Fibroblast of skin of left biceps (primary cell): ENCODE data around the gene CDH4.

Experiments
- DNase-seq, 2 experiments: peaks; one replicate each; pipeline ENCODE4 v3.0.0-alpha.2; 2013; ENCODE audit warnings: low read depth in 2 of 2

Gene CDH4

DNA sequence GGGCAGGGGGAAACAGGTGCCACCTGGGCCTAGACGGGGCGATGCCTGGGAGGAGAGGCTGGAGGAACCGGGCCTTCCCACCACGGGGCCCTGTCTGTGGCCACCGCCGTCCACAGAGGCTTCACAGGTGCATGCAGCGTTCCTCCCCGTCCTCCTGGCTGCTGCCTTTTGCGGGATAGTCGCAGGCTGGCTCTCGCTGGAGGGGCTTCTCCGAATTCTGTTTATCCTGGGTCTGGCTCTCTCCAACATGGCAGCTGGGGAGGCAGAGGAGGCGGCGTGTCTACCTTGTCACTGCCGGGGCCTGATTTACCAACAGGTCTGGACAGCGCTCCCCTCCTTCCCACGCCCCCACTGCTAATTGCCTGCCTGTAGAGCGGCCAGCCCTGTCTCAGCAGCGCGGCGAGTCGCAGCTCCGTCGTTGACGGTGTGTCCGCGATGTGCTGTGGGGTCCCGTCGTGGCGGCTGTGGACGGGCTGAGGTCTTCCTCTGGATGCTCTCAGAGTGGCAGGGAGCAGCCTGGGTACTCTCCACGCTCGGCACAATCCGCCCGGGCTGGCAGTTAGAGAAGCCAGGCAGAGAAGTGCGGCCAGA is 550.8 kb downstream of the CDH4 start:
- DNase-seq: no peak

DNA sequence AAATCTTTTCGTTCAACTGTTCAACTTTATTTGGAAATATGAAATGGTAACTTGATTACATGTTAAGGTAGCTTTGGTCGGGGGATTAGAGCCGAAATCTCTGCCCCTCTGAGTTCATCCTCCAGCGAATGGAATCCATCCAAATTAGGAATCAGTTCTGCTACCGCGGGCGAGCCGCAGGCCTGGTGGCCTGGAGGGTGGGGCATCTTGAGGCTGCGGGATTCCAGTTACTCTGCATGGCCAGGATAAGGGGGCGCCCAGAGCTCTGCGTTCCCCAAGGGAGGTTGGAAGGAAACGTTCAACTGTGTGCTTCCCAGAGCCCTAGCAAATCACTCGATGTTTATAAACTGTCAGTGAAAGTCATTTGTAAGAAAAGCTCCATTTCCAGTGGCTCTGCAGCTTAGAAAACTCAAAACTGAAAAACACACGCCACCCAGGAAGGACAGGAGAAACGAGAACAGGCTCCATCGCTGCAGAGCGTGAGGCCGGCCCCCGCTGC is 551.4 kb downstream of the CDH4 start:
- no peak for DNase-seq

DNA sequence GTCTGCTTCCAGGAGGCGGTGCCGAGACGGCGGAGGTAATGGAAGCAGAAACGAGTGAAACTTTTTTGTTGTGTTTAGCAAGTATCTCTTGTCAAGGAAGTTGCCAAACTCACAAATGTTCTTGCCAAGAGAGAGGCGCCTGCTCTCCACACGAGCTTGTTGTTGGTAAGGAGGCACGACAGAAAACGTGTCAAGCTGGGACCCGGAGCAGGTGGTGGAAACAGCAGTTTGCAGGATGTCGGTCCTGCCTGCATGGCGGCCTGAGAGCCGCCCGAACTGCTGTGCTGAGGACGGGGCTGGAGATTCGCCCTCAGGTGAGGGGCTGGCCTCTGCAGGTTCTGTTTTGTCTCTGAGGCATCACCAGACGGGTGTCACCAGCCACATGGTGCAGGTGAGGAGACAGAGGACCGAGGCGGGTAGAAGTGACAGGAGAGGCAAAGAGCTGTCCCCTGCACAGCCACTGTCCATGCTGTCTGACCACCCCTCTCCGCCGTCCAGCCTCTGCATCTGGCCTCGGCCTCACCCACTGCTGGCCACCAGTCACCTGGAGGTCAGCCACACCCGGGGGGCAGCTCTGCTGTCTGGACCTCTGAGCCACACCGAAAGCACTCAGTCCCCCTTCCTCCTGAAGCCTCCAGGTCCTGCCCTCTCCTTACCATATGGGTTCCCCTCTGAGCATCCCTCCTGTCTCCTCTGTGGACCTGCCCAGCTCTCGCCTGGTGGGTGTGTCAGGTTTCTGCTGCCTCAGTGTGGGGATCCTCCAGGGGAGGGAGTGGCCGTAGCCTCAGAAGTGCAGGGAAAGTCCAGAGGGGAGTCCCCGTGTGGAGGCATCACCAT is 552.1 kb downstream of the CDH4 start:
- no peak for DNase-seq

DNA sequence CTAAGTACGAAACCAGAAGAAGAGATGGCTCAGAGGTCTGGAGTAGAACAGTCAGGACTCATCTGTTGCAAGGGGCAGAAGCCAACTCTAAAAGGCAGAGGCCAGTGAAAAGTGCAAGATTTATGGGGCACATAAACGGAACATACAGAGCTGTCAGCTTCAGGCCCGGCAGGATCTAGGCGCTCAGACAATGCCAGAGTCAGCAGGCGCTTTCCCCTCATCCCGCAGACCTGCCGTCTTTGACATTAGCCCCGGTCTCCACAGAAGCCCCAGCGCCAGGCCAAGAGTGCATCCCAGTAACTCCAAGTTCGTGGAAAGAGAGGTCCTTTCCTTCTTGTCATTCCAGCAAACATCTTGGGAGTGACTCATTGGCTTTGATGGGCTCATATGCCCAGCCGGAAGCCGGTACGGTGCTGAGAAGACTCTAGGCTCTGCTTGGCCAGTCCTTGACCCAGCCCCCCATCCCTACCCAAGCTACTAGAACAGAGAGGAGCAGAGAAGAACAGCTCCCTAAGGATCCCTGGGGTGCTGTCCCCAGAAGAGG is 552.8 kb downstream of the CDH4 start:
- DNase-seq: no peak

DNA sequence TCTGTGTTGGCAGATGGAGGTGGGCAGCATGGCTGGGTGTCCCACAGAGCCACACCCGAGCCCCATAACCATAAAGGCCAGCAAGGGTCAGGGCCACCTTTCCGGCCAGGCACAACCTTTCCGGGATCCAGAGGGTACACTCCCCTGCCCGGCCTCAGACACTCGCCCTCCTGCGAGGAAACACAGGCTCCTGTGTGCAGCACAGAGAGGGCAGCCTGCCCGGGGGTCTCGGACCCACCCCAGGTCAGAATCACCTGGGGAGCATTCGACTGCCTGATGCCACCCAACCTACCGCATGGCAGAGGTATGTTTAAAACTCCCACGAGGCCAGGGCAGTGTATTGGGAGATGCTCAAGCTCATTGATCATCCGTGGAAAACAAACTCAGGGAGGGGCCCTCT is 553.3 kb downstream of the CDH4 start:
- no peak for DNase-seq

GRCh38 chr20:61805781-61806180 is 553.7 kb downstream of the CDH4 start:
- no peak for DNase-seq

DNA sequence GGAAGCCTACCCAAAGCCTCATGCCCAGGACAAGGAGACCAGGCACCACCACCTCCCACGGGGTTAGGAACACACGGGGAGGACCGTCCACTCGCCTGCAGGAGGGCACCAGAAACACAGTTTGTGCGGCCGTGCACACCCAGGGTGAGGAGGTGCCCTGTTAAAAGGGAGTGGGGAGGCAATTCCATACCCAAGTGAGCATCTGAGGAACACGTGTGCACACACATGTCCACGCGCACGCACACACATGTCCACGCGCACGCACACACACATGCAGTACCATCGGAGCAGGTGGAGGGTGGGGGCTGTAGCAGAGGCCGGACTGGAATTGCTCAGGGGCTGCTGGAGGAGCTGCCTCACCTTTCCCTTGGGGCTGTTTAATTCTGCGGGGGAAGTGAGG is 554.3 kb downstream of the CDH4 start:
- DNase-seq: no peak

DNA sequence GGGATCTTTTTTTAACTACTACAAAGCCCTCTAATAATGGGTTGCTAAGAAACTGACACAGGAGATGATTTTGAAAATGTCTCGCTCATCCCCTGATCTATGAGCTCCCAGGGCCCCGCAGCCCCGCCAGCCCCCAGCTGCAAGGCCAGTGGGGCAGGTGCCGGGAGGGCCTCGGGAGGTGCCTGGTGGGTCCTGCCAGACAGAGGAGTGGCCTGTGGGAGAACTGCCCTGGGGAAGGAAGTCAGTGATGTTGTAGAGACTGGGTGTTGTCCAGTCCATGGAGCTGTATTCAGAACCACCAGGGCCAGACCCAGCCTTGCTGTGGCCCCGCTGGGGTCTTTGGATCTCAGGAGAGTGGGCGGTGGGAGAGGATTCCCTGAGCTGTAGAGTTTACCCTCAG is 554.9 kb downstream of the CDH4 start:
- no peak for DNase-seq

GRCh38 chr20:61807471-61808160 is 555.6 kb downstream of the CDH4 start:
- DNase-seq: no peak

DNA sequence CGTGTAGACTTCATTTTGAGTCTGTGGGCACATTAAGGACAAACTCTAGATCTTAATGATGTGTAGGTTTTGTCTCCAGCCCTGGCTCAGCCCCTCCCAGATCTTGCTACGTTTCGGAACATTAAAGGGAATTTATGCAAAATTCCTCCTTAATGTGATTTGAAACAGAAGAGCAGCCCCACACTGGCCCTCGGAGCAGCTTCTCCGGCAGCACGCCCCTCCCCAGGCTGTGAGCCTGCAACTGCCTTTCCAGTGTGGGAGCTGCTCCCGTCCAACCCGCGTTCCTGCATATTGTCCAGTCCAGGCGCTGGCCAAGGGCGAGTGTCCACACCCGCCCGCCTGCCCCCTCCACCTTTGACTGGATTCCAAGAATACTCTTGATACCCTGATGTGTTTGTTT is 556.4 kb downstream of the CDH4 start:
- DNase-seq: no peak

DNA sequence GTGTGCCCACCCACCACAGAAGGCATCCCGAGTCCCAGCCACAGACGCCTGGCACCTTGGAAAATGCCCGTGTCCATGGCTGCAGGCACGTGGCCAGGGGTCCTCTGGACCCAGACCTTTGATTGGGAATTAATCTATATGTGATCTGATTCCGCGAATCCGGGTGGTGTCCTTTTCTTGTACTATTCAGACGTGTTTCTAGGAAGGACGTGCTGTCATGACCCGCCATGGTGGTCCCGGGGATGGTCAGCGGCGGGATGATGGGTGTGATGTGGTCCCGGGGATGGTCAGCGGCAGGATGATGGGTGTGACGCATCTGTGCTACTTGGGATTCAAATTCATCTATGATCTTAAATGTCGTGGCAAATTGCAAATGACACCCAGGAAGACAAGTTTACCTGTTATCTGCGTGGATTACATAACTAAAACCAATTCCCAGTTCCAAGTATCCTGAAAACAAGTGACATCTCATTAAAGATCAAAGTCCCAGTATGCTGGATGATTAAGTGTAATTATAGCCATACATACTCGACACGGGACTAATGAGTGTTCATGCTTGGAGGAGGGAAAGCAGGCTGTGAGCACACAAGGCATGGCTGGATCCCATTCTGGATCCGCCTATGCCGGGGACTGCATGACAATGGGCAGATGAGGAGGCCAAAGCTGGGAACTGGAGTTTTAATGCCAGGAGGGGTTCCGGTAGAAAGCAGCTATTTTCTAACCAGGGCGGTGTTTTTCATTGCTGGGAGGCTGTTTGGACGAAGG is 557.1 kb downstream of the CDH4 start:
- DNase-seq: no peak

DNA sequence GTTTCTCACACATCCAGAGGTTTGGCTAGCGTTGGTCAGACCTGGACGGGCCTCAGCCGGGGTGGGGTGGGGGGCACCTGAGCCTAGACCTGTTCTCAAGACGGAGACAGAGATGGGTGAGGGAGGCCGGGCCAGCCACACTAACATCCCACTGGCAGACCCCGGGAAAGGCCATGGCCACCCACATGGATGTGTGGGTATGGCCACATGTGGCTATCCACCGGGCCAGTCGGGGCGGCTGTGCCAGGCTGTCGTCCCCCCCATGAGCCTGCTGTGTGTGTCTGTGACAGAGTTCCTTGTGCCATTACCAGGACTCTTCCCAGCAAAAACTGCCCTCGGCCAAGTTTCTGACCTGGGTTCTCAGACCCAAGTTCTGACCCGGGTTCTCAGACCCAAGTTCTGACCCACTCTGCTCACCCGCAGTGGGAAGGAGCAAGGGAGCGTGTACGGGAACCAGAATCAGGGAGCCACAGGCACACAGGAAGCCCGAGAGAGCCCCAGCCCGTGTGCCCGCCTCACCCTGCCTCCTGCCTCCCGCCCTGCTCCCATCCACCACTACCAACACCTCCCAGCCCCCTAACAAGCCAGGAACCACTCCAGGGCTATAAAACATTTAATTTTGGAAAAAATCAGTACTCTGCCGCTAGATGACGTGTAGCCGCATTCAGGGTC is 558.1 kb downstream of the CDH4 start:
- DNase-seq: no peak

- no peak for DNase-seq
Measured at GRCh38 chr20:61810738-61811135, 558.7 kb downstream of the CDH4 start.

- DNase-seq: no peak
Measured at GRCh38 chr20:61811166-61811565, 559.1 kb downstream of the CDH4 start.

GRCh38 chr20:61812121-61812844 is 560.2 kb downstream of the CDH4 start:
- no peak for DNase-seq

DNA sequence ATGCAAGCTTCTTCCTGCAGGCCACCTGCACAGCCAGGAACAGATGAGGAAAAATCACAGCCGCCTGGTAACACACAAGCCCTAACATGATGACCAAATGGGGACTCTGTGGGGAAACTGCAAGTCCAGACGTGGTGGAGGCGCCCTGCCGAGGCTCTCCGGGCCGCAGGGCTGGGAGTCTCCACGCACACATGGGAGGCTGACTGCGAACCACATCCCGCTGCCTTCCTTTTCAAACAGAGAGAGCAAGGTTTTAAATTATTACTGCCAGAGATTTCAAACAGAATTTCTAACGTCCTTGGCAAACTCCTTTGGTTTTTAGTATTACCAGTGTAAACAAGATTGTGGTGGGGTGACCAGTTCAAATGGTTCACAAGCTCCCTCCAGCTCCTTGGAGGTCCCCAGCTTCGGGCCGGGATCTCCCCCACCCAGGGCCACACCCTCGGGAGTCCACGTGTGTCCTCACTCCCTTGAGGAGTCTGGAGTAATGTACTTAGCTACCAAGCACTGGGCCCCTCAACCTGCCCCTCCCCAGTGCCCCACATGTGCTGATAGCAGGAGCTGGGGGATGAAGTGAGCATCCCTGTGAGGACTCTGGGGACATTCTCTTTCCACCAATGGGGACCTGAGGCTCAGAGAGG is 560.9 kb downstream of the CDH4 start:
- no peak for DNase-seq

GRCh38 chr20:61813791-61814190 is 561.7 kb downstream of the CDH4 start:
- DNase-seq: no peak

- DNase-seq: no peak
Measured at GRCh38 chr20:61814244-61814643, 562.2 kb downstream of the CDH4 start.

- DNase-seq: no peak
Measured at GRCh38 chr20:61814726-61815125, 562.7 kb downstream of the CDH4 start.

- no peak for DNase-seq
Measured at GRCh38 chr20:61815176-61815575, 563.1 kb downstream of the CDH4 start.
